HUDEP-2 (cell line): Measurements from ENCODE around the gene CD36.
"Not testable (repeated sequence)": the region's sequence is repeated elsewhere in the genome, so short reads cannot be mapped to it uniquely, and the experiment has no call there.

Source experiments
- DNase-seq, 76 experiments: peaks; one replicate each; lab custom pipeline; 2025; ENCODE audit not compliant: unreplicated experiment in 76 of 76; lab: John Stamatoyannopoulos, UW

The CD36 gene

GRCh38 chr7:80648031-80648600 lies 9.7 kb downstream of the CD36 start:
- DNase-seq: peak in 7 of 76 experiments; percentile 13 to 39 (median 31)

GRCh38 chr7:80649011-80649410 lies 10.6 kb downstream of the CD36 start:
- DNase-seq: peak in 12 of 76 experiments; percentile 13 to 65 (median 26)

GRCh38 chr7:80650030-80650429 lies 11.6 kb downstream of the CD36 start:
- peak in 9 of 76 experiments; percentile 3 to 57 (median 36) for DNase-seq

- DNase-seq: peak in 24 of 76 experiments; percentile 3 to 67 (median 32)
Measured at GRCh38 chr7:80651471-80651870, 13.0 kb downstream of the CD36 start.

GRCh38 chr7:80653244-80653643 lies 14.8 kb downstream of the CD36 start:
- peak in 2 of 76 experiments; percentile 39 to 47 for DNase-seq

- DNase-seq: no peak
Measured at GRCh38 chr7:80654887-80655340, 16.5 kb downstream of the CD36 start.

GRCh38 chr7:80656029-80656428 lies 17.6 kb downstream of the CD36 start:
- DNase-seq: no peak

GRCh38 chr7:80659120-80660055 lies 20.9 kb downstream of the CD36 start:
- peak in 9 of 76 experiments; percentile 15 to 48 (median 22) for DNase-seq

- DNase-seq: no peak
Measured at GRCh38 chr7:80660939-80661338, 22.5 kb downstream of the CD36 start.

GRCh38 chr7:80661729-80662128 lies 23.3 kb downstream of the CD36 start:
- peak in 1 of 76 experiments; percentile 5 for DNase-seq

- DNase-seq: no peak
Measured at GRCh38 chr7:80662252-80662651, 23.8 kb downstream of the CD36 start.

GRCh38 chr7:80665526-80665925 lies 27.1 kb downstream of the CD36 start:
- DNase-seq: no peak

- DNase-seq: no peak
Measured at GRCh38 chr7:80666376-80666775, 27.9 kb downstream of the CD36 start.

GRCh38 chr7:80669367-80669766 lies 30.9 kb downstream of the CD36 start:
- not testable (repeated sequence) for DNase-seq

- no peak for DNase-seq
Measured at GRCh38 chr7:80671744-80672143, 33.3 kb downstream of the CD36 start.

- DNase-seq: no peak
Measured at GRCh38 chr7:80675090-80675489, 36.6 kb downstream of the CD36 start.

GRCh38 chr7:80676404-80676803 lies 38.0 kb downstream of the CD36 start:
- no peak for DNase-seq

GRCh38 chr7:80677629-80678028 lies 39.2 kb downstream of the CD36 start:
- no peak for DNase-seq

GRCh38 chr7:80678707-80679106 lies 40.3 kb downstream of the CD36 start:
- DNase-seq: peak in 11 of 76 experiments; percentile 1 to 54 (median 33)

GRCh38 chr7:80679921-80680907 lies 41.8 kb downstream of the CD36 start:
- peak in 42 of 76 experiments; percentile 9 to 77 (median 38) for DNase-seq
